ENCODE measurements around the gene RB1.

The RB1 gene

GRCh38 chr13:48398450-48399095, 95.0 kb downstream of the RB1 start:
- TF ChIP-seq CTCF (IDR thresholded peaks at IDR 0.05; ENCODE audit: borderline replicate concordance, insufficient read depth, low read depth, low read length), result no peak
- H3K4me3 ChIP-seq (ENCODE audit: low read depth, low read length), result no peak overlapping the region

GRCh38 chr13:48400090-48400694, 96.6 kb downstream of the RB1 start:
- H3K4me3 ChIP-seq (ENCODE audit: low read depth, low read length), result no peak overlapping the region
- TF ChIP-seq CTCF (IDR thresholded peaks at IDR 0.05; ENCODE audit: borderline replicate concordance, insufficient read depth, low read depth, low read length), result no peak

GRCh38 chr13:48400850-48401291, 97.3 kb downstream of the RB1 start:
- TF ChIP-seq CTCF (IDR thresholded peaks at IDR 0.05; ENCODE audit: borderline replicate concordance, insufficient read depth, low read depth, low read length), result no peak
- no peak overlapping the region for H3K4me3 ChIP-seq (ENCODE audit: low read depth, low read length)

GRCh38 chr13:48401480-48401879, 97.9 kb downstream of the RB1 start:
- no peak for TF ChIP-seq CTCF (IDR thresholded peaks at IDR 0.05; ENCODE audit: borderline replicate concordance, insufficient read depth, low read depth, low read length)
- H3K4me3 ChIP-seq (ENCODE audit: low read depth, low read length), result no peak overlapping the region

- TF ChIP-seq CTCF (IDR thresholded peaks at IDR 0.05; ENCODE audit: borderline replicate concordance, insufficient read depth, low read depth, low read length), result no peak
- H3K4me3 ChIP-seq (ENCODE audit: low read depth, low read length), result no peak overlapping the region
Observed at GRCh38 chr13:48402325-48402932, 98.9 kb downstream of the RB1 start.

- TF ChIP-seq CTCF (IDR thresholded peaks at IDR 0.05; ENCODE audit: borderline replicate concordance, insufficient read depth, low read depth, low read length), result no peak
- no peak overlapping the region for H3K4me3 ChIP-seq (ENCODE audit: low read depth, low read length)
Observed at GRCh38 chr13:48403151-48403631, 99.6 kb downstream of the RB1 start.
